Stromal cell of bone marrow (primary cell): ENCODE results near the gene CCDC12.

Experiments used
- DNase-seq: peaks from one replicate; pipeline ENCODE4 v3.0.0-alpha.2; 2012; ENCODE audit warnings: low read depth

Gene CCDC12

DNA sequence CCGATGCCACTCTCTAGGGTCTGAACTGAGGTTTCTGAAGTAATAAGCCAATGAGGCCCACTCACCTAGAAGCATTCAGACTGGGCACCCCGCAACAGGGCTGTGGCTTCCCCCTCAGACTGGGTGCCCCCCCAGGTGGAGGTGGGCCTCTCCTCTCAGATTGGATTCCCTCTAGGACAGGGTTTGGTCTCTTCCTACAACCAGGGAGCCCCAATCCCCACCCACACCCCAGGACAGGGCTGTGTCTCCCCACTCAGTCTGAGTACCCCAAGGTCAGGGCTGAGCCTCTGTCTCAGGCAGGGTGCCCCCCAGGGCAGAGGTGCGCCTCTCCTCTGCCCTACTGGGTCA lies 71.4 kb downstream of the CCDC12 start:
- DNase-seq = no peak

DNA sequence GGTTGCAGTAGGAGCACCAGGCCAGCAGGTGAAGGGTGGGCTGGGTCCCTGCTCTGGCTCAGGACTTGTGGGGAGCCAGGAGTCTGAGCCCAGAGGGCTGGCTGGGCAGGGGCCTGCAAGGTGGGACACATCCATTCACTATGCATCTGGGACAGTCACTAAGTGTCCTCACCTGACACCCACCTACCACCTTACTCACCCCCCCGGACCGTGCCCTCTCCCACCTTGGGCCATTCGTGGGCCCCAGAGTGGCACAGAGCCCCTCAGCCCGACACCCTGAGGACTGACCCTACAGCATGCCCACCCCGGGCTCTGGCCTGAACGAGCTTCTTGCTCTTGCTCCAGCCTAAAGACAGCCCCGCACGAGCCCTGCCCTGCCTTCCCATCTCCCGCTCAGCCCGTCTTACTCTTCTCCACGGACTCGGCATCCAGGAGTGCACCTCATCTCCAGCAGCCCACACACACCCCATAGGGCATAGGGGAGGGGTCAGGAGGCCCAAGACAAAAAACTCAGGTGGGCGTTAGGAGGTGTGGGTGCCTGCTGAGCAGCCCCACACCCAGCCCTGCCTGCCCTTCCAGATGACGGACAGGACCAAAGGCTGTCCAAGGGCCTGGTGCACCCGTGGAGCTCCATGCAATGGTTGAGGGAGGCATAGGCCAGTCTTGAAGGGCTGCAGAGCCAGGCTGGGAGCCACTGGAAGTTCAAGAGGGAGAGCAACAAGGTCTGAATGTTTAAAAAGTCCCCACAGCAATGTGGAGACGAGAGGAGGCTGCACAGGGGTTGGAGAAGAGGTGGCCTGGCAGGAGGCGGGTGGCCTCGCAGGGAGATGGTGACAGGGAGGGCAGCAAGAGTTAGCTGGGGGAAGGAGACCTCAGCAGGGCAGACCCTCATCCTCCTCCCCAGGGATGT lies 72.0 kb downstream of the CCDC12 start:
- DNase-seq = no peak

DNA sequence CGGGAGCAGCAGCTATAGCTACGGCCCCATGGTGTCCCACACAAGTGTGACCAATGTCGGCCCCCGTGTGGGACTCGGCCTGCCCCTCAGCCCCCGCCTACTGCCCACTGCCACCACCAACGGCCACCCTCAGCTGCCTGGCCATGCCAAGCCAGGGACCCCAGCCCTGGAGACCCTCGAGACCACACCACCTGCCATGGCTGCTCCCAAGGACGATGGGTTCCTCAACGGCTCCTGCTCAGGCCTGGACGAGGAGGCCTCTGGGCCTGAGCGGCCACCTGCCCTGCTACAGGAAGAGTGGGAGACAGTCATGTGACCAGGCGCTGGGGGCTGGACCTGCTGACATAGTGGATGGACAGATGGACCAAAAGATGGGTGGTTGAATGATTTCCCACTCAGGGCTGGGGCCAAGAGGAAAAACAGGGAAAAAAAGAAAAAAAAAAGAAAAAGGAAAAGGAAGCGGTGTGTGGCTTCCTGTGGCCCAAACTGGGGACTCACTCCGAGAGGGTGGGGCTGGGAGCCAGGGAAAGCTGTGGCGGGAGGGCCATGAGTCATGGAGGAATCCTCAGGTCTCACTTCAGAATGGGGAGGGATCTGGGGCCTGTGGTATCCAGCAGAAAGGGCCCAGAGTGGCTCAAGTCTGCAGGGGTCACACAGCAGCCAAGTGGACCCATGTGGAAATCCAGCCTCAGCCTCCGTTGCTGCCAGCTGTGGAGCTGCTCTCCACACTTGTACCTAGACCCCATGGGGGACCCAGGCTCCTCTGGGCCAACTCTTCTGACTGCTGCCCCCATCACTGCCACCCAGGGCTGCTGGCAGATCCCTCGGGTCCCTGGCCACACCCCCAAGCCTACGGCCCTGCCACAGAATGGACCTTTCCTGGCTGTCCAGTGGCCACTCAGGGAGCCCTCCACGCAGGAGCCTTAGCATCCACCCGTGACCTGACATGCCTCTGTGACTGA lies 72.9 kb downstream of the CCDC12 start:
- DNase-seq = no peak

DNA sequence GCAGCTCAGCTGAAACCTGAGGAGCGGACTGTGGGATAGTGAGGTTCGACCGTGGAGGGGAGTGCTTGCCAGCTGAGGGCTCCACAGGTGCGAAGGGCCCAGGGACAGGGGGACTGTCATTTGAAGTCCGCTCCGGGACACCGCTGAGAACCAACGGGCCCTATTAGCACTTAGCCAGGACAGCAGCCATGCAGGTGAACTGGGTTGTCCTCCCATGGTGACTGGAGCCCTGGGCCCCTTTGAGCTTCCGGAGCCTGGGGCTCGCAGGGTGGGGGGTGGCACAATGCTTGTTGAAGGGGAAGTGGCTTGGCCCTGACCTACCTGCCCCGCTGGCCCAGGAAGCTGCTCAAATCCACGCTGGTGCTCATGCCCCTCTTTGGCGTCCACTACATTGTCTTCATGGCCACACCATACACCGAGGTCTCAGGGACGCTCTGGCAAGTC lies 74.3 kb downstream of the CCDC12 start:
- no peak for DNase-seq

DNA sequence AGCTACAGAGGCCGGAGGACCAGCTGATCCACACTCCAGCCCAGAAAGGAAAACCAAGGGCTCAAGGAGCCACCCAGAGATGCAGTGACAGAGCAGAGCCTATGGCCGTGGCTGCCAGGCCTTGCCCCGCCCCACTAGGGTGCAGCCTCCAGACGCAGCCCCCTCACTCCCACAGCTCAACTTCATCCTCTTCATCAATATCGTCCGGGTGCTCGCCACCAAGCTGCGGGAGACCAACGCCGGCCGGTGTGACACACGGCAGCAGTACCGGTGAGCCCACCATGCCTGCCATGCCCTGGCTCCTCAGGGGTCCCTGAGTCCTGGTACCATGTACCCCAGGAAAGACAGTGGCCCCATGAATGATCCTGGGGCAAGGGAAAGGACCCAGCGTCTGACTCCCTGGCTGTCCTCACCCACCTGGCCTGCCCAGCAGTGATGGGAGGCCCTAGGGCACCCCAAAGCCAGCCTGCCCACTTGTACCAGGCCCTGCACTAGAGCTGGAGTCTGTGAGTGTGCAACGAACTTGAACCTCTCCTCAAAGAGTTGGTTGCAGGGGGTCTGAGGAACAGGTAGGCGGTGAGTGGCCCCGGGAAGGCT lies 74.9 kb downstream of the CCDC12 start:
- DNase-seq = no peak

DNA sequence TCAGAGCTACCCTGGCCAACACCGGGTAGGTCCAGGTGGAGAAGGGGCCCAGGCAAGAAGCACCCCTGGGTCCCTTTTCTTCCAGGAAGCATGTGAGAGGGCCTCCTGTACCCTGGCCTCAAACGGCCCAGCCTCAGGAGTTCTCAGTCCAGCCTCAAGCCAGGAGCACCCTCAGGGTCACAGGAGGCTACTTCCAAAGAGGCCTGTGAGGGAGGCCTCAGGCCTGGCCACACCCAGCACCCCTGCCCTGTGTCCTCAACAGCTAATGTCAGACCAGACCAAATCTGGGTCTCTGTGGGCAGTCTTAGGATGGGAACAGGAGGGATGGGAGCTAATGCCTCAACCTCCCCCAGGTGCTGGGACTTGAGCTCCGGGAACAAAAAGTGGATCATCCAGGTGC lies 75.5 kb downstream of the CCDC12 start:
- DNase-seq = no peak

DNA sequence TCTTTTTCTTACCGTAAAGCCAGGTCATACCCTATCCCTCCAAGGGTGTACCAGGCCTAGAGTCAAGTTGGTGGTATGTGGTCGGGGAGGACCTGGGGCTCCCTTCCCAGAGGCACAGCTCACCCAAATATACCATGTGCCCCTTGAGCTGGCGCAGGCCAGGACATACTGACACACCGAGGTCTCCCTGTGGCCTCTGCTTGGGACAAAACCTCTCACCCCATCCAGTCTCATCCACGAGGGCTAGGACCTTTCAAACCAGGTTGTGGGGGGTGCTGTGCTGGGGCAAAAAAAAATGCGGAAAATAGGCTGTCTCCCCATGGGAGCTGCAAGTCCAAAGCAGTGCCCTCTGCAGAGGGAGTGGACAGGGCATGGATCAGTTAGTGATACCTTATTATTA lies 76.2 kb downstream of the CCDC12 start:
- no peak for DNase-seq

DNA sequence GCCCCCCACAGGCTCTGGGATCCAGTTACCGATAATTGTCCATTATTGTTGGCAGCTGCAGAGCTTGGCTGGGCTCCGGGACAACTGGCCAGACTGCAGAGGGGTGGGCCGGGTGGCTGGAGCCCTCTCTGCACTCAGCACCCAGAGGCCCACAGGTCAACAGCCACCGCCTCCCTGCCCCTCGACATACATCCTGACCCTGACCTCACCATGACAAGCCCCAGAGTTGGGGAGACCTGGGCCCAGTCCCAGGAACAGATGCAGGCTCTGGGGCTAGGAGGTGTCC lies 76.6 kb downstream of the CCDC12 start:
- no peak for DNase-seq

DNA sequence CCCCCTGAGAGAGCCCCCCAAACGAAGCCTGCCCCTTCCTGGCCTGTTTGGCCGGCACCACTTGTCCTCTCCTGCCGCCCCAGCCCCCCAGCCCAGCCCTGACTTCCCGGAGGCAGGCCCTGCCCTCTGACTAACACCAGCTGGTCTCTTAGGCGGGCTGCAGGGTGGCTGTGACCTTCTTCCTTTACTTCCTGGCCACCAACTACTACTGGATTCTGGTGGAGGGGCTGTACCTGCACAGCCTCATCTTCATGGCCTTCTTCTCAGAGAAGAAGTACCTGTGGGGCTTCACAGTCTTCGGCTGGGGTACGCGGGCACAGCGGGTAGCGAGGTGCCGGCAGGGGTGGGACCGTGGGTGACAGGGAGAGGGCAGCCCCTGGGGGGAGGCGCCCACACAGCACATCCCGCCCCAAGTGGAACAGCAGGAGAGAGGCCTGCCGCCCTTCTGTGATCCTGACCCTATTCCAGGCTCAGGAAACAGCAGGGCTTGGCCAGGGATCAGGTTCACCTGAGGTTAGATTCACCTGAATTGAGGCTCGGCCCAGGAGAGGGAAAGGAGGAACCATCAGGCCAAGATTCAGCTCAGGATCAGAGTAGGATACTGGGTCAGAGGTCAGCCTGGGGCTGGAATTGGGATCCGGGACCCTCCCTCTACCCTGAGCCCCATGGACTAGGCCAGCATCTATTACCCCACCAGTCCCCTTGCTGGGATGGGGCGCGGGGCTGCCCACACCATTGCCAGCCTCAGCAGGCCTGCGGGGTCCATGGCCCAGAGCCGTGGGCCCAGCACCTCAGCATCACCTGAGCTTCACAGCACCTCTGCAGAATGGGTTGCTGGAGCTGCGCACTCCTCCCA lies 77.2 kb downstream of the CCDC12 start:
- DNase-seq = no peak

DNA sequence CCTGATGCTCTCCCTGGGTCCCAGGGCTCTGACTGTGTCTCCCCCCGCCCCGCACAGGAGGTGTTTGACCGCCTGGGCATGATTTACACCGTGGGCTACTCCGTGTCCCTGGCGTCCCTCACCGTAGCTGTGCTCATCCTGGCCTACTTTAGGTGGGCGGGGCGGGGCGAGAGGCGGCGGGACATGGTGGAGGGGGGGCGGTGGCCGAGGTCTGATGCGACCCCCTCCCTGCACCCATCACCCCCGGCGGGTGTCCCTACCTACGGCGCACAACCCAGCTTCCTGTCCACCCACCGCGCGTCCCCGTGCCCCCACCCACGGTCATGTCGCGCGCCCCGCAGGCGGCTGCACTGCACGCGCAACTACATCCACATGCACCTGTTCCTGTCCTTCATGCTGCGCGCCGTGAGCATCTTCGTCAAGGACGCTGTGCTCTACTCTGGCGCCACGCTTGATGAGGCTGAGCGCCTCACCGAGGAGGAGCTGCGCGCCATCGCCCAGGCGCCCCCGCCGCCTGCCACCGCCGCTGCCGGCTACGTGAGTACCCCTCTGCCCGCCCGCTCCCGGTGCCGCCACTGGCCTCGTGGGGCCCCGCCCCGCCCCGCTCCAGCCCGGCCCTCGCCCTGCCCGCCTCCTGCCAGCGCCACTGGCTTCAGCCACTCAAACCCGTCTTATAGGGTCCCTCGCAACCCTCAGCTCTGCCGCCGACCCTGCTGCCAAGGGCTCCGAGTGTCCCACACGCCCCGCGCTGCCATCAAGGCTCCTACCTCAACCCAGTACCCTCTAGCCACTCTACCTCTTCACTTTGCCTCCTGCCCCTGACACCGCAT lies 78.0 kb downstream of the CCDC12 start:
- no peak for DNase-seq

DNA sequence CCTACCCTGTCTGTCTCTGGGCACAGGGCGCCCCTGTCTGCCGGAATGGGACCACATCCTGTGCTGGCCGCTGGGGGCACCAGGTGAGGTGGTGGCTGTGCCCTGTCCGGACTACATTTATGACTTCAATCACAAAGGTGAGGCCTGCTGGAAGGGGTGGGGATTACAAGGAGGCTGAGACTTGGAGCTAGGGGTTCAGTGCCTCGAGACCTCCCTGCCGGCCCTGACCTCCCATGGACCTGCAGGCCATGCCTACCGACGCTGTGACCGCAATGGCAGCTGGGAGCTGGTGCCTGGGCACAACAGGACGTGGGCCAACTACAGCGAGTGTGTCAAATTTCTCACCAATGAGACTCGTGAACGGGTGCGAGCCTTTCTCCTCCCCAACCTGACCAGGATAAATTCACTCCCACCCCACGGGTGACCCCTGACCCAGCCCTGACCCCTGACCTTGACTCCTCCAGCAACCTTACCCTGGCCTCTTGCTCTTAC lies 78.7 kb downstream of the CCDC12 start:
- no peak for DNase-seq

DNA sequence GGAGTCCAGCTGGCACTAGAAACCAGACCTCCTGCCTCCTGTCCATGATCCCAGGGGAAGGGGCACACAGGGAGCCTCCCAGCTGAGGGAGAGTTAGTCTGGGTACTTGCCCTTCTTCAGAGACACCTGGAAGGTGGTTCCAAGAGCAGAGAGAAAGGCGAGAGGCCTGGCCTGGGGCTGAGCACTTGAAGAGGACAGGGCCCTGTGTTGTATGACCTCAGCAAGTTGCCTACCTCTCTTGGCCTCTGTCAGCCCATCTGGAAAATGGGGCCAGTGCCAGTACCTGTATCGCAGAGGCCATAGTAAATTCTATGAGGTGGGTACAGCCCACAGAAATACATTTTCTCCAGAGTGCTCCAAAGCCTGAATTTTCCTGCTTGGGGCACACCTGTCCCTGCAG lies 79.5 kb downstream of the CCDC12 start:
- DNase-seq = no peak

DNA sequence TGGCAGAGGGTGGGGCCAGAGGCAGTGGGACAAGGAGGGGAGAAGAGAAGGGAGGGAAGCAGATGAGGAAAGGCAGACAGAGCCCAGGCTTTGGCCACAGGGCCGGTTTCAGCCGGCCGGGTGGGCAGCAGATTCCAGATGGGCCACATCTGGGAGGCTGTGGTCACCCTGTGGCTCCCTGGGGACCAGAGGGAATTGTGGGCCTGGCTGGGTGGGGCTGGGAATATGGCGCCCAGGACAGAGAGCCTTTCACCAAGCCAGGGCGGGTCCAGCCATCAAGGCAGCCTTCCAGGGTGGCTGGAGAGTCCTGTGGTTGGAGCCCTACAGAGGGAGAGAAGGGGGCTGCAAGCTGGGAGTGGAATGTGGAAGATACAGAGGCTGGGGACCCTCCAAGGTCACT lies 80.2 kb downstream of the CCDC12 start:
- no peak for DNase-seq

DNA sequence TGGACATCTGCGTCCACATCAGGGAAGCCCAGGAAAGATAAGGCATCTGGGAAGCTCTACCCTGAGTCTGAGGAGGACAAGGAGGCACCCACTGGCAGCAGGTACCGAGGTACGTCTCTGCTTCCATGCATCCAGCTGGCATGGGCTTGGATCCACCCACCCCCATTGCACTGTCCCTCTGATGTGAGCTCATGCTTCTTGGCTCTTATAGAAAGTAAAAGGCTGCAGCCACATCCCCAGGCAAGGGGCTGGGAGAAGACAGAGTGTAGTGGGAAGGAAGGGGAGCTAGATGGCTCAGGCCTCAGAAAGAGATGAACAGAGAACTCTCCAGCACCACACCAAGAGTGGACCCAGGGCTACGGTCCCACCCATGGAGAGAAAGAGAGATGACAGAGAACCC lies 80.8 kb downstream of the CCDC12 start:
- DNase-seq = no peak

DNA sequence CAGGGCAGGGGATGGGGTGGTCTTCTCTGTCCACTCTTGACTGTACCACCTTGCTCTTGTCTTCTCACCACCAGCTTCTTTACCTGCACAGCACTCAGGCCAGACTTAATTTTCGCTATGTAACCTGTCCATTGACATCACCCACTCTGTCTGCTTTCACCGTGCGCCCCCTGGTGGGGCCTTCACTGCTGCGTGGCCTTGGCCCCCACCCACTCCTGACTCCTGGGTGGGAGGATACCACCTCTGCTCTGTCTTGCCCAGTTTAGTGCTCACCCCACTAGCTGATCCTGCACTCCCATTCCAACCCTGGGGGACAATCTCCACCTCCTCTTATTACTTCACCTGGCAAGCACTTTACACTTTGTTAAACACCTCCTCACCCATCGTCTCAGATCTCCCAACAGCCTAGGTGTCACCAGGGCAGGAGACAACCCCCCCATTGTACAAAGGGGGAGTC lies 81.3 kb downstream of the CCDC12 start:
- DNase-seq = no peak

DNA sequence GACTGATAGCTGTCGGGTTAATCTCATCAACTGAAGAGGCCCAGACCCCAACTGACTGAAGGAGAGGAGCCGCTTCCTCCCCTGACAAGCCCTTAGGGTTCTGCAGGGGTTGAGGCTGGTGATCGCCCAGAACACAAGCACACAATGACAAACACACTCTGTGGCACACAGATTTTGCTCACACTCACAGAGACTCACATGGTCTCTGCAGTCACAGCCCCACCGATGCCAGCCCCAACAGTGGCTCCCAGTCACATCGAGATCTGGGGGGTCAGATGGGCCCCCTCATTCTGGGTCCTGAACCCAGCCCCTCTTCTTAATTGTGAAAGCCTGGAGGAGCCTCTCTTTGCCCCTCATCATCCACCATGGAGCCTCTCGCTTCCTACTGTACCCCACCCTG lies 82.3 kb downstream of the CCDC12 start:
- DNase-seq = no peak

DNA sequence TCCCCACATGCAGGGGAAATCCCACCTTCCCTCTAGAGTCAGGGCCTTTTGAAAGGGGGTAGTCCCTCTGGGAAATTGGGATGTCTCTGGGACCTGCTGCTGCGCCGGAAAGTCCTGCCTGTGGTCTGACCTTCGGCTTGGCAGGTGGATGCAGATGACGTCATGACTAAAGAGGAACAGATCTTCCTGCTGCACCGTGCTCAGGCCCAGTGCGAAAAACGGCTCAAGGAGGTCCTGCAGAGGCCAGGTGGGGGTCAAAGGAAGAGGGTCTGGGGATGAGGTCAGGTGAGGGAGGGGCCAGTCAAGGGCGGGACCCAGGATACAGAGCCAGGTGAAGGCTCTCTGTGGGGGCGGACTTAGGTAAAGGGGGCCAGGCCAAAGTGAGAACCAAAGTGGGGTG lies 82.8 kb downstream of the CCDC12 start:
- DNase-seq = no peak

DNA sequence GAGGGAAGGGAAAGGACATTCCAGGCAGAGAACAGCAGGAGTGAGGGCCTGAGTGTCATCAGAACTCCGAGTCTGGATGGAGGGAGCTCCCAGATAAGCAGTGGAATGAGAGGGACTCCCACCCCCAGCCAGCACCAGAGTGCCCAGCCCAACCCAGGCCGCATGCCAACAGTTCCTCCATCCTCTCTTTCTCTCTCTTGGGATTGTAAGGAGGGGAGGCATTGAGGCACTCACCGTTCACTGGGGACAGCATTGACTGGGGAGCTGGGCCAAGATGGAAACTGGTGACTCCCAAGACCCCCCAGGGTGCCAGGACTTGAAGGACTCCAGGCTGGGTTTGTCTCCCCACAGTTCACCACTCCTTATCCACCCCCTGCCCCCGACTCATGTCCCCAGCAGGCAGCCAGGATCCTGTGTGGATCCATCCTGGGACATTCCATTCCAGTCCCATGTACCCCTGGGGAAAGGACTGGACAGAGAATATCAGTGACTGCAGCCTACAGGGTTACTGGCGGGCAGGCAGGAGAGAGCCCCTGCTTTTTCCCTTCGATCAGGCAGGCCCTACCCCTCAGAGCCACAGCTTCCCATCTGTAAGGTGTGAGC lies 83.3 kb downstream of the CCDC12 start:
- DNase-seq = no peak

DNA sequence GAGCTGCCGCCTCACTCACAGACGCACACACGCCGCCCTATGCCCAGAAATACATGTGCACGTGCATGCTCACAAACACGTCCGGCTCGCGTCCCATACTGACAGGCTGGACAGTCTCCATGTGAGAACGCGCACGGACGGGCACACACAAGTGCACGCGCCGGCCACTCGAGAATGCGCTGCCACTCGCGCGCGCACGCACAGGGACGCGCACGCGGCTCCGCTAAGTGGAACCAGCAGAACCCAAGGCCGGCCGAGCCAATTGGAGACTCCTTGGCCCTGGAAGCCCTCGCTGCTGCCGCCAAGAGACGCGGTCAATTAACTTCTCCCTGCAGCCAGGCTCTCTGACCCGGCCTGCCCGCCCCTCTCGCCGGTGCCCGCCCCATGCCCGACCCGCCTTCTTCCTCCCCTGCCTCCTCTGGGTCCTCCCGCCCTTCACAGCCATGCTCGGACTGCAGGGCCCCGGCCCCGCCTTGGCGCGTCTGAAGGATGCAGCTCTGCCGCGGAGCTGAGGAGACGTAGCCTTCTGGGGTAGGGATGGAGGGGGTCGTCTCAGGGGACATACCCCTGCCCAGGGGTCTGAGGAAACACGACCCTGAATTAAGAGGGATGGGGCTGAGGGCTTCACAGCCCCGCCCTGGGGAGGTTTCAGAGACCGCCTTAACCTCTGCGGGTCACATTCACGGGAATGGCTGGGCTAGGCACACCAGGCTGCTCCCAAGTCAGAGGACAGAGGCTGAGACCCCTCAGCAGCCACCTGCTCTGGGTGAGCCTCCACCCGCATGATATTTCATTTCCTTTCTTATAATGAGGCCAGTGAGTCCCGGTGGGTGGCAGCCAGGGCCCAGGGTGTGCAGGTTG lies 84.0 kb downstream of the CCDC12 start:
- peak; percentile 41 for DNase-seq
